Measurements from ENCODE around the gene MAGEA9B.
"Not testable (repeated sequence)": the region's sequence is repeated elsewhere in the genome, so short reads cannot be mapped to it uniquely, and the experiment has no call there.

MAGEA9B gene, protein sequence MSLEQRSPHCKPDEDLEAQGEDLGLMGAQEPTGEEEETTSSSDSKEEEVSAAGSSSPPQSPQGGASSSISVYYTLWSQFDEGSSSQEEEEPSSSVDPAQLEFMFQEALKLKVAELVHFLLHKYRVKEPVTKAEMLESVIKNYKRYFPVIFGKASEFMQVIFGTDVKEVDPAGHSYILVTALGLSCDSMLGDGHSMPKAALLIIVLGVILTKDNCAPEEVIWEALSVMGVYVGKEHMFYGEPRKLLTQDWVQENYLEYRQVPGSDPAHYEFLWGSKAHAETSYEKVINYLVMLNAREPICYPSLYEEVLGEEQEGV

DNA sequence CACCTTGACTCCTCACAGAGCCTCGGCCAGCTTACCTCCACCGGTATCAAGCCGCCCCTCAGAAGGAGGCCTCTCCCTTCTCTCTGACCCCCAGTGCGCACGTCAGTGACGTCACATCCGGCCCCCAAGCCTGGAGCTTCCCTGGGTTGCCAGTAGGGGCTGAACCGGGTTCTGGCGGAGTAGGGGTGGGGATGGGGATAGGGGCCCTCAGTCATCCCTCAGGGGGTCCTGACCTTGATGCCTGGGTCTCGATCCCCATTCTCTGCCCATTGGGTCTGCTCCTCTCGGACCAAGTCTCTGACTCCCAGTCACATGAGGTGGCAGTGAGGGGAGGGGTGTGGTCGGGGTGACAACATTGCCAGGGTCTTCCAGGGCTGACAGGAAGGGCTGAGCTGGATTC lies at the start of gene MAGEA9B:
TSS of gene MAGEA9B (minus strand) at position 101 of the 400 bp plus-strand sequence. CDS start 4,280 bp downstream, outside the sequence.
- DNase-seq (ENCODE audit: low read depth); H3K4me3 ChIP-seq (ENCODE audit: low read depth, low read length): not testable (repeated sequence)

DNA sequence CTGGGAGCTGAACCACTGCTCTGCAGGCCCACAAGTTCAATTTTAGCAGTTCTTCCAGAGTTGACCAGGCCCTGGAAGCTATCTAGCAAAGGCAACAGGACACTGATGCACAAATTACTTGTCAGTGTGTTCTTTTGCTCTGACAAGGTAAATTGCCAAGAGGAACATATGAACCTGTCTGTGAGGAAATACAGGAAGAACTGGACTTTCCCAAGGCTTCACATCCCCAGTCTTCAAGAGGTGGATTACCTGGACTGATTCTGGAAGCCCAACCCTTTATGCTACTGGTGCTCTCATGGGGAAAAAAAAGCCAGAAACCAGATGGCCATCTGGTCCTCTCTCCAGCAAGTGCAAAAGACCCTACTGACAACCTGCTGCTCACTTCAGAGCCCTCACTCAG lies 46.3 kb upstream of the MAGEA9B start:
- DNase-seq (ENCODE audit: low read depth), result no peak
- no peak overlapping the region for H3K4me3 ChIP-seq (ENCODE audit: low read depth, low read length)
- TF ChIP-seq, protein P1, sequence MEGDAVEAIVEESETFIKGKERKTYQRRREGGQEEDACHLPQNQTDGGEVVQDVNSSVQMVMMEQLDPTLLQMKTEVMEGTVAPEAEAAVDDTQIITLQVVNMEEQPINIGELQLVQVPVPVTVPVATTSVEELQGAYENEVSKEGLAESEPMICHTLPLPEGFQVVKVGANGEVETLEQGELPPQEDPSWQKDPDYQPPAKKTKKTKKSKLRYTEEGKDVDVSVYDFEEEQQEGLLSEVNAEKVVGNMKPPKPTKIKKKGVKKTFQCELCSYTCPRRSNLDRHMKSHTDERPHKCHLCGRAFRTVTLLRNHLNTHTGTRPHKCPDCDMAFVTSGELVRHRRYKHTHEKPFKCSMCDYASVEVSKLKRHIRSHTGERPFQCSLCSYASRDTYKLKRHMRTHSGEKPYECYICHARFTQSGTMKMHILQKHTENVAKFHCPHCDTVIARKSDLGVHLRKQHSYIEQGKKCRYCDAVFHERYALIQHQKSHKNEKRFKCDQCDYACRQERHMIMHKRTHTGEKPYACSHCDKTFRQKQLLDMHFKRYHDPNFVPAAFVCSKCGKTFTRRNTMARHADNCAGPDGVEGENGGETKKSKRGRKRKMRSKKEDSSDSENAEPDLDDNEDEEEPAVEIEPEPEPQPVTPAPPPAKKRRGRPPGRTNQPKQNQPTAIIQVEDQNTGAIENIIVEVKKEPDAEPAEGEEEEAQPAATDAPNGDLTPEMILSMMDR (IDR thresholded peaks at IDR 0.05; ENCODE audit: insufficient read depth, low read depth, low read length, missing control alignments), result no peak

DNA sequence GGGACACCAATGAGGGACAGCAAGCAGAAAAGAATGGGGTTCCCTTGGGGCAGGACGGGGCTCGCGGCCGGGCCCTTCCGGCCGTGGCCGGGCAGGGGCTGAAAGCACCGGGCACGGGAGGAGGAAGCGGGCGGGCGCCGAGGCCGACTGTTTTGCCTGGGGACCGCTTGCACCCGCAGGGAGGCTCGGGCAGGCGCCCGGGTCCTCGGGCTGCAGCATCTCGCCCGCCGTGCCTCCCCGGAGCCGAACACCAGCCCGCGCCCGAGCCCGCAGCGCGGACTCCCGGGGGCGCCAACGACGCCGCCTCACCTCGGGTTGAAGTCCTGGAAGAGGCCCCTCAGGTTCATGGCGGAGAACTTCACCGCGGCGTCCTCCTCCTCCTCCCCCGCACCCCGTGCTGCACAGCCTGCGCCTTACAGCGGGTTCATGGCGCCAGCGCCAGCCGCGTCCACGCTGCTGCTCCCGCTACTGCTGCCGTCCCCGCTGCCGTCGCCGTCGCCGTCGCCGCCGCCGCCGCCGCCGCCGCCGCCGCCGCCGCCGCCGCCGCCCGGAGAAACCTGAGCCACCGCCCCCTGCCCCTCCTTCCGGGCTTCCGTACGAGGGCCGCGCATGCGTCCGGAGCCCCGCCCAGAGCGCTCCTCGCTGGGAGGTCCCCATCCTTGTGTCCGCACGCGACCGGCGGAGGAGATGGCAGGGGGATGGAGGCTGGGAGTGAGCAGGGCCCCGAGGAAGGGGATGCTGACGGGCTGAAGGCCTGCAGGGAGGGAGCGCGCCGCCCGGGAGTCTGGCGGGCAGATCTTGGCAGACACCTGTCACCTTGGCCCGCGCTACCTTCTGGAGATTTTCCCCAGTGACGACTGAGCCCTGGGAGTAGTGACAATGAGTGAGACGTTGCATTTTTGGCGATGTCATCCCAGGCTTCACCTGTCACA lies 44.2 kb upstream of the MAGEA9B start, which contains the start of gene TMEM185A:
TSS of gene TMEM185A (minus strand) at position 559 of the 932 bp plus-strand sequence. CDS start at position 347, 212 bp downstream.
- TF ChIP-seq, protein P1 (IDR thresholded peaks at IDR 0.05; ENCODE audit: insufficient read depth, low read depth, low read length, missing control alignments), result no peak
- H3K4me3 ChIP-seq (ENCODE audit: low read depth, low read length), result peak within 1 kb of the TSS; percentile 70
- DNase-seq (ENCODE audit: low read depth), result peak; percentile 76

DNA sequence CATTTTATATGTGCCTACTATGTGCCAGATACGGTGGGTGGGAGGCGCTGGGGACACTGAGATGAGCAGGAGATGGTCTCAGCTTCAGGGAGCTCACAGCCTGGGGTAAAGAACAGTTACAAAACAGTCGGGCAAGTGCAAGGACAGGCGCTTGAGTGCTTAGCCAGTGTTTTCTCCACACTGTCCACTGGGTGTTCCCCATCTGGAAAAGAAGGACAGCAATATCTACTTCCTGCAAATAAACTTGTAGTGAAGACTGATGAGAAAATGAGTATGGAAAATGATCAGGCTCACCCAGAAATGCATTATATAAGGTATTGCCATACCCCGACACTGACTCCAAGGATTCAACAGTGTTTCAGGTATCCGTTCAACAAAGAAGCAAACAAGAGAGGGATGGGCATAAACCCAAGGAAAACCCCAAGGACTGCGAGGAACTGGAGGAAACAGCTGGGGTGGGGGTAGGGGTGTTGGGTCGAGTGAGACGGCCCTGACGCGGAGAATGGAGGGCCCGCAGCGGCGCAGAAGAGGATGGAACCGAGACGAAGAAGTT lies 43.5 kb upstream of the MAGEA9B start:
- DNase-seq (ENCODE audit: low read depth), result no peak
- TF ChIP-seq, protein P1 (IDR thresholded peaks at IDR 0.05; ENCODE audit: insufficient read depth, low read depth, low read length, missing control alignments), result no peak
- peak overlapping the region; percentile 70 for H3K4me3 ChIP-seq (ENCODE audit: low read depth, low read length)

DNA sequence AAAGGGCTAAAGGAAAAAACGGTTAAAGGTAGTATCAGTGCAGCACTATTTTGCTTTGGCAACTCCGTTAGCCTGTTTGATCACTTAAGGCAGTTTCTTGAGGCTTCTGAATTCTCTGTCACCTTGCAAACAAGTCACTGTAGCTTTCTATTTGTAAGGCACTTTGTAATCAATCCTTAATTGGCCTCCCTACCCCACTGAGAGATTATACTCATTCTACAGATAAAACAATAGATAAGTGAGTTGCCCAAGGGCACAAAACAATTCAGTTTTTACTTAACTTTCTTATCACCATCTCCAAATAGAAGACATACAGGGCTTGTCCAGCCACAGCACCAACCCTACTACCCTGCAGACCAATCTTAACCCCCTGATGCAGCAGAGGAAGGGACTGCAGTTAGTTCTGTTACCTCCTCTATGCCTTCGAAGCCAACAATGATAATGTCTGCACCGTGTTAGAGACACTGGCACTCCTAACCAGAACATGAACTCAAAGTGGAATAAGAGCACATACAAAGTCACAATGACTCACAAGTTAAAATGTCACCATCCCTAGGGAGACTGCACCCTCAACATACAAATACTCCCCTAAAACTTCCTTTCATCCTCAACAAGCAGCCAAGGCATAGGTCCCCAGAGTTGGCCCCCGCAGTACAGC lies 42.6 kb upstream of the MAGEA9B start:
- no peak overlapping the region for H3K4me3 ChIP-seq (ENCODE audit: low read depth, low read length)

DNA sequence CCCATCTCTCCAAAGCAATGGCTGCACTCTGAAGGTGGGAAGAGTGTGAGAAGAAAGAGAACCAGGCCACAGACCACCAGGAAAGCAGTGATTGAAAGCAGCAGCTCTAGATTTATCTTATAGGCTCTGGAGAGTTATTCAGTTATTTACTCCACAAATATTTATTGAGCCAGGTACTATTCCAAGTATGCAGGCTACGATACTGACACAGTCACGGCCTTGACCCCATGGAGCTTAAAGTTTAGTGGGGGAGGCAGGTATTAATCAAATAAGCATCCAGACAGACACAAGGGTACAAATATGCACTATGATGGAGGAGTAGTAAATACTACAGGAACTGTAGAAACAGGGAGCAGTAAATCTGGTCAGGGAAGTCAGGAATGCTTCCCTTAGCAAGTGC lies 41.5 kb upstream of the MAGEA9B start:
- TF ChIP-seq, protein P1 (IDR thresholded peaks at IDR 0.05; ENCODE audit: insufficient read depth, low read depth, low read length, missing control alignments), result no peak

More for the DNA sequence above, 42.6 kb upstream of the MAGEA9B start:
- no peak for DNase-seq (ENCODE audit: low read depth)
- TF ChIP-seq, protein P1 (IDR thresholded peaks at IDR 0.05; ENCODE audit: insufficient read depth, low read depth, low read length, missing control alignments), result no peak

More for the DNA sequence above, 41.5 kb upstream of the MAGEA9B start:
- DNase-seq (ENCODE audit: low read depth), result no peak
- no peak overlapping the region for H3K4me3 ChIP-seq (ENCODE audit: low read depth, low read length)
